HG03108 (cell line): ENCODE measurements around the gene LPAR1.

Experiments used
- ATAC-seq: cut with Tn5 transposase; IDR thresholded peaks from one replicate; pipeline ENCODE4 v1.9.1; 2021; ENCODE audit warnings: moderate library complexity; ENCODE audit not compliant: unreplicated experiment

Gene LPAR1

DNA sequence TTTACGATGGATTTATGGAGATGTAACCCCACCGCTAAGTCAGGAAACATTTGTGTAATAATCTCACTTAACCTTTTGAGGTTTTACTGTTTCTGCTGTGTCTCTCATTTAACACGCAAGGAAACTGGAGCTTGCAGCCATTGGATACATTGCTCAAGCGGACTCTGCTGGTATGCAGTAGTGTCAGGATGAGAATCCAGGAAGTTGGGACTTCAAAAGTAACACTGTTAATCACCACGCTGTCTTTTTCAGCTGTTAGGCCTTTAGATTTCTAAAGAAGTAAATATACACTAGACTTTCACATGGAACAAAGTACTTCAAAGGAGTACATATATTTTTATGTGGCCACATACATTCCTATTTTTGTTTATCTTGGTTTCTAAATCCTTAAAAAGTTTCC, 114.7 kb downstream of the LPAR1 start:
- ATAC-seq = no peak

DNA sequence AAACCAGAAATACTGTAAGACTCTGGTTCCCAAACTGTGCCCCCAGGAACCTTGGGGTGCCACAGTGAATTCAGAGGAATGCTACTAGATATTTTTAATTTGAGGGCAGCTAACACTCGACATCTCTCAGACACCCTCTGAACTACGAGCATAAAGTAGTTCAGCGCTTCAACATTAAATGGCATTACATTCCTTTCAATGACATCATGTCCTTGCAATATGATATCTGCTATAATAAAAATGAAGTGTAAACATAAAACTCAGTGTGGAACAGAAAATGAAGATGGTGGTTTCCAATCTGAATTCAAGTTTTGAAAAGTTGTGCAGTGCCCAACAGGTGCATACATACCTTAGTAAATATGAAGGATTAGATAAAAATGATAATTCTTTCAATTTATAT, 116.1 kb downstream of the LPAR1 start:
- no peak for ATAC-seq

DNA sequence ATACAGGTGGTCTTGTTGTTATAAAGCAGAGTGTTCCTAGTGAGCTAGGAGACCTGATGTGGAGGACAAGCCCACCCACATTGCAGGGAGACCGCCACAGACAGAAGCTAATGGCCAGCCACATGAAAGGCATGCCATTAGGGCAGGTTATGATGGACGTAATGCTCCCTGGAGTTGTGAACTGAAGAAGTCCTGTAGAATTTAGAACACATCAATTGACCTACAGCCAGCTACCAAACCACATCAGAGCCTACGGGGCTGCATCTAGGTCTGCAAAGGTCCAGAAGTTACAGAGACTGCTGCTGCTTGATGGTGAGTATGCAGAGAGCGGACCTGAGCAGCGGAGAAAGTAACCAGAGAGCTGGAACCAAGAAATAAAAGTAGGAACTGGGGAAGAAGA, 116.6 kb downstream of the LPAR1 start:
- no peak for ATAC-seq

DNA sequence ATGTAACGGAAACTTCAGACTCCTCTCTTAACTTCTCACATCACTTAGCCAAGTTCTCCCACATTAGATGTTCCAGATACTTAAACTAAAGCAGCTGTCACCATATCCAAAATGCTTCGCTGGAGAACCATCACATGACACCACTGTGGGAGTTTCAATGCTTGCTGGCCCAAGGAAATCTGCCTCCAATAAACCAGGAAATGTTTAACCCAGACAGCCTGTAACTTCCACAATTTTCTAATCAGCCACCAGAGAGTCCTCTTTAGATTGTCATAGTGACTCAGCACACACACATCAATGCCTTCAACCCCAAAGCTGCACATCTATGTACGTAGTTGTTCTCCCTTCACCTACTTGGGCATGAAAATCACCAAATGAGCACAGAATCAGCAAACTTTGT, 118.7 kb downstream of the LPAR1 start:
- no peak for ATAC-seq

DNA sequence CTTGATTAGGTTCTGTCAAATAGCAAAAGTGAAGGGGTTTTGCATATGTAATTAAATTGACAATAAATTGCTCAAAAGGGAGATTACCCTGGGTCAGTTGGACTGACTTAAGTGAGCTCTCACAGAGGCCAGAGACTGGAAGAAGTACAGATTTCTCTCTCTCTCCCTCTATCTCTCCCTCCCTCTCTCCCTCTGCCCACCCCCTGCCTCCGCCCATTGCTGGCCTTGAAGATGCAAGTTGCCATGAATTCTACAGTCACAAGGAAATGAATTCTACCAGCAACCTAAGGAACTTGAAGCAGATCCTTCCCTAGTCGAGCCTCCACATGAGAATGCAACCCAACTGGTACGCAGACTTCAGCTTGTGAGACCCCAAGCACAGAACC, 119.2 kb downstream of the LPAR1 start:
- ATAC-seq = no peak

DNA sequence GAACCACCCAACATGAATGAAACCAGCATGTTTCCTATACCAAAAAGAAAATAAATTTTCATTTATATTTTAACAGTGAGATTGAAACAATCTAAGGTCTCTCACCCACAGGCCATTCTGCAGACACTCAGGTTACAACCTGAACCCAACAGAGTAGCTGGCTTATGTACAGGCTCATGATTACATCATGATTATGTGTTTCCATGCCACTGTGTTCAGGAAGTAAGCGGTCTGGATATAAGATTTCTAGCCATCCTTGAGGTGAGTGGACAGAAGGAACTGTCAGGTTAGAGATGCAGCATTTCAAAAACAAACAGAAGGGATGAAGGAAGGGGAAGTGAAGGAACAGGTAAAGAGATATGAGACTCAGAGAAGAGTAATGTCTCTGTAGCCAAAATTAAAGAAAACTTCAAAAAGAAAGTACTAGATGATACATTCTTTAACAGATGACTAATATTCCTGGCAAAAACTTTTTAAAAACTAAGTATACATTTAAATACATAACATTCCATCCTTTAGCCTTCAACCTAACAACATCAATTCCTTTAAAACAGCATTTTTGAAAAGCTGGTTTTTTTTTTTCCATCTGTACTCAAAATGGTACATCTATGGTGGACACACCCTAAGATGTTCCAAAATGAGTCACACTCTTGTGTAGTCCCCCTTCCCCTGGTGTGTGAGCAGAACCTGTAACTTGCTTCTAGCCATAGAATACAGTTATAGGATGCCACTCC, 119.8 kb downstream of the LPAR1 start:
- no peak for ATAC-seq

DNA sequence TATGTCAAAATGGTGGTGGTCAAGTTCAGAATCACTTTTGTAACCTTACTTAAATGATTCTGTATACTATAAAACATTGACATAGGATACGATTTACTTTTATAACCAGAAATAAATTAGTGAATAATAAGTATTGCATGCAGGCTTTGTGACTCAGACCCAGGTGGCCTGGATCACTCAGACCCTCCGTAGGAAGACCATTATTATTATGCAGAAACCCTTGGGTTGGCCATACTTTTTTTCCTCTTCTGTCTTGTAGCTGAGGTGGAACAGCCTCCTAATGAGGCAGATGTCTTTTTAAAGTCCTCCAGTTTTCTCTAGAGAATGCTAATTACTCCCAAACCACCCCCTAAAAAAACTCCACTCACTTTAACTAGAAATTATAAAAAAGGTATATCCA, 121.9 kb downstream of the LPAR1 start:
- no peak for ATAC-seq

DNA sequence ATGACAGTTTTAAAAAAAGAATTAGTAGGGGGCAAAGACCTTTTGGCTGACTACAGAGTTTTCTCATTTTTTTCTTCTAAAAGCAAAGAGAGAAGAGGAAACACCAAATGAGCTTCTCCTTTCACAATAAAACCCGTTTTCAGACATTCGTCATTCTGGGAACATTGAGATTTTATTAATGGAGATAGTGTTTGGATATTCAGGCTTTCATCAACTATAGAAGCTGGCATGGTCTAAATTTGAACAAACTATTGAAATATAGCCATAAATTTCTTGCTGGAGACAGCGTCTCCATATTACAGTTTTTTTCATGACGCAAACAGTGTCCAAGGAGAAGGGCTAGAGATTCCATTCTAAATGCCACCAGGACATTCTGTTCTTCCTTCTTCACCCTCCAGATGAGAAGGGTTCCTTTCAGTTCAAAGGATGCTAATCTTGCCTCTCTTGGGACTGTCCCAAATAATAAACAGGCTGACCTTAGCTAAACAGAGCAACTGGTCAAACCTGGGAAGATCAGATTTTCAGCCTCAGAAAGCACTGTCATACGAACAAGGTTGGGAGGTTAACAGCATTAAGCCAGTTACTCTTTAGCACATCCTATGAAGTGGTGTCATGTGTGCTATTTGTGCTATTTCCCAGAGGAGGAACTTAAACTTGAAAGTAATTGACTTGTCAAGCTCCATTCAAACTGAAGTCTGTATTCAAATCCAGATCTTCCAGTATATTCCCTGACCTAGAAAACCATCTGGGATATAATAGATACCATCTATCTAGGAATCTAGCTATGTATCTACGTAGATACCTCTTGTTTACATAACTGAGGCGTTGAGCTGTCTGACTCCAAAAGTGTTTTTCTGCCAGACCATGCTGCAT, 125.6 kb downstream of the LPAR1 start:
- no peak for ATAC-seq

DNA sequence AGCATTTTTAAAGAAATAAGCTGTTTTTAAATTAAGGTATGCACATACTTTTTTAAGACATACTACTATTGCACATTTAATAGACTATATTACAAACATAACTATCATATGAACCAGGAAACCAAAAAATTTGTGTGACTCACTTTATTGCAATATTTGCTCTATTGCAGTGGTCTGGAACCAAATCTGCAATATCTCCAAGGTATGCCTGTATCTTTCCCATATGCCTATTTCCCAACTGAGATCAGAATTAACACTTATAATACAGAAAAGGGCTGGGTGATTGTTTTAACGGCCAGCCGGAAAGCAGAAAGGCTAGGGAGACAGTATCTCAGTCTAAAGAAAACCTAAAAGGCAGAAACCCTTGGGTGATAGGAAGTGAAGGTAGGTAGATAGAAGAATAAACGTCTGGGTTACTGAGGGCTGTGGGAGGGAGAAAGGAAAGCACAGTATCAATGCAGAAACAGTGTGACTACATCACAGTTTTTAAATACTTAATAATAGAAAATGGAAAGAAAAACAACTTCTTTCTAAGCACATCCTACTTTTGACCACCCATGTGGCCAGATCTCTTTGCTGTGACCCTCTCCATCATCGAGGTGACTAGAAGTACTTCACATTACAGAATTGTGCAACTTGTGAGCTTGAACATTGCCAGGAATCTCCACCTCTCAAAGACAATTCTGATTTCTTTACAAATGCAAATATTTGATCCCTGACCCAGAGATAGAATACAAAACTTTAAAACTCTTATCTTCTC, 126.4 kb downstream of the LPAR1 start:
- ATAC-seq = no peak

DNA sequence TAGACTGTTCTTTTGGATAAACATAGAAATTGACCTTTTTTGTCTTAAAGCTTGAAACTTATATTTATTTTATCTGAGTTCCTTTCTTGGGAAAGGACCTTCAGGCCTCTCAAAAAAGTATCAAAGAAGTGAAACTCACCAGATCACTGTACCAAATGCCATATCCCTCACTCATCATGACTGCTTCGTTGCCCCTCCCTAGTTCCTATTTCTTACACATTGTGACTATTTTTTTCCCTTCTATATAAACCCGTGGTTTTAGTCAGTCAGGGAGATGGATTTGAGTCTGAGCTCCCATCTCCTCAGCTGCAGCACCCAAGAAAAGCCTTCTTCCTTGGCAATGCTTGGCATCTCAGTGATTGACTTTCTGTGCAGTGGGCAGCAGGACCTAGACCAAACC, 129.4 kb downstream of the LPAR1 start:
- no peak for ATAC-seq

DNA sequence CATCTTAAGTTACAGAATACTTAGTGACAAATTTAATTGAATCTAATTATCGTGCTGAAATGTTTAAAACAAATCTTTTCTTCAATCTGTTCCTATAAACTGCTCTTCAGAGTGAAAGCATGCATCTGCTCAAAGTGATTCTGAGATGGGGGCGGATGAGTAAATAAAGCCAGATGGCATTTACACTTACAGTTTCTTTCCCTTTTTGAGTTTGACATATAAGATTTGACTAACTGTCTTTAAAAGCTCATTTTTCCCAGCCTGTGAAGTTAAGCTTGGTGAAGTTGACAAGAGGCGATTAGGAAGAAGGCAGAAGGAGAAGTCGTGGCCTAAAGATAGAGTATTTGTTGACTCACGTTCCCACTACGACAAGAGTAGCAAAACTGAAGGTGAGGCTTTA, 137.4 kb downstream of the LPAR1 start:
- no peak for ATAC-seq

DNA sequence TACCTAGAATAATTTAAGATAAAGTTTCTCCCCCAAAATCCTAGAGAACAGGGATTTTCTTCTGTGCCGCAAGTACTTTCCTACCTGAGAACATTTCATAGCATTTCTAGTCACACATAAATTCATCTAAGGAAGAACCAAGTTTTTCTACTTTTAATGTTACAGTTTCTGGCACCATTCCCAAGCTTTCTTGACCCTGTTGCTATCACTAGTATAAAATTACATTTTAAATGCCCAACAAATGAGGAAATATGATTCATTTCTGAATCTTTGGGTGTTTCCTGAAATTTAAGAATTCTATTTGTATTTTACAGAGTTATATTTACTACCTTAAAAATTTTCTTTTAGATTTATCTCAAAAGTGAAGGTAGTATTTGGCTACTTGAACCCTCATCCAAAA, 137.8 kb downstream of the LPAR1 start:
- ATAC-seq = no peak

DNA sequence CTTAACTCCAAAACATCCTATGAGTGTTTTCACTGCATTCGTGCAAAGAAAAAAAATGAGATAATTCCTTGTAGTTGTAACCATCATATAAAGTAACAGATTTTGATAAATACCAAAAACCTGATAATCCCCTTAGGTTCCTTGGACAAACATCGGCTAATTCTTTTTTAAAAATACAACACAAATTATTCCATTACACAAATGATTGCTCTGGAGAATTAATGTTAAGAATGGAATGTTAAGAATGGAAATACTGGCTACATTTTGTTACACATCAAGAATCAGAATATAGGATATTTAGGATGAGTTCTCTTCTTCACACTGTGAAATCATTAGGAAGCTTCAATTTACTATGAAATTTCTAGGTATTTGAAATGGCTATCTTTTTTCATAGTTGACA, 139.4 kb downstream of the LPAR1 start:
- ATAC-seq = no peak

DNA sequence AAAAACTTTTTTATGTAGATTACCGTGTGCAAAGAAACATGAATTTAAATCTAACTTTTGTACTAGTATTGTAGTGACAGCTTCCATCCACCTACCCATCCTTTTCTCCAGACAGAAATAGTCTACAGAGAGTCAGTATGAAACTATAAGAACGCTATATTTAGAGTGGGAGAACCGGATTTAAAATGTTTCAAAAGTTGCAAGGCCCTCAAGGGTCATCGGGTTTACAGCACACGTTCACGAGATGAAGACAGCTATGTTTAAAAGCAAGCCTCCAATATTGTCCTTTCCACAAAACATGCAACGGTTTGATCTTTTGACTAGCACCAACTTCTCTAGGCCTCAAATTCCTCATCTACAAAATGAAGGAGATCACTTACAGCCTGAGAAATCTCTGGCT, 139.9 kb downstream of the LPAR1 start:
- no peak for ATAC-seq

DNA sequence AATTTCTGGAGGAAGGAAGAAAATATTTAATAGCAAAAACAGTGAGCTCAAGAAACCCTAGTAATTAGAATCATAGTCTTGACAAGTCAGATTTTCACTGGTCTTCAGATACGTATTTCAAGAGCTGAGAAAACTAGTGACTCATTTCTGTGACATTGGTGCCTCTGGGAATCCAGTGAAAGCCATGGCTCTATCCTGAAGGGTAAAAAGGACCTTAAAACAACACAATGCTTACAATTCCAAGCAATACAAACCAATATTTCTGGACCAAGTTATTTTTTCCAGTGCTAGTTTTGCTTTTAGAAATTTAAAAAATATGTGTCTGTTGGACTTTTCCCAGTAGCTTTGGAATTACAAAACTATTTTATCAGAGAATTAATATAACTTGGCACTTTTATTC, 140.3 kb downstream of the LPAR1 start:
- no peak for ATAC-seq

DNA sequence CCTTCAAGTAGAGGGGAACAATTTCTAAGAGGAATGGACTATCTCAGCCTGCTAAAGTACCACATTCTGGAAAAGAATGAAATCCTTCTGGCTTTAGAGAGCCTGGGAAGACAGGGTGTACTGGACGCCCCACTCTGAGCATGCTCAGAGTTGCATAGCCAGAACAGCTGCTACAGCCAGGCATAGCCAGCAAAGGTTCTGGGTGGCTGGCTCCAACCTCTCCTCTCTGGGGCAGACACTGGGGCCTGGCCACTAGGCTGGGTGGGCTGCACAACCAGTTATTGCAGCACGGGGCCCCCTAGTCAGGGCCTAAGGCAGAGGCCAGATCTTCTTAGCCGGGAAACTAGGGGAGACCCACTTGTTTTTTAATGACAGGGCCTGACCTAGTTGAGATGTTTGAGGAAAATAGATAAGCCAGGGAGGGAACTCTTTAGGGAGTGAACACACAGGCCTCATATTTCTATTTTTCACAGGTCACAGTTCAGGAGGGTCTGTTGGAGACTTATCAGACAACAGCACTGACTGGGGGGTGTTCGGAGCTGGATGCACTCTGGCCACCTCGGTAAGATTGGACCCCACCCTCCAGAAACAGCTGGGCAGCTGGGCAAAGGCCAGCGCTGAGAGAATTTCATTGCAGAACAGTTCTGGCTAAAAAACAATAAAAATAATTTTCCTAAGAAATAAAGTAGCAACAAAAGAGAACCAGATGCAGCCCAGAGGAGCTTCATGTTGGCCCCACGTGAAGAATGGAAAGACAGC, 142.9 kb downstream of the LPAR1 start:
- ATAC-seq = no peak

DNA sequence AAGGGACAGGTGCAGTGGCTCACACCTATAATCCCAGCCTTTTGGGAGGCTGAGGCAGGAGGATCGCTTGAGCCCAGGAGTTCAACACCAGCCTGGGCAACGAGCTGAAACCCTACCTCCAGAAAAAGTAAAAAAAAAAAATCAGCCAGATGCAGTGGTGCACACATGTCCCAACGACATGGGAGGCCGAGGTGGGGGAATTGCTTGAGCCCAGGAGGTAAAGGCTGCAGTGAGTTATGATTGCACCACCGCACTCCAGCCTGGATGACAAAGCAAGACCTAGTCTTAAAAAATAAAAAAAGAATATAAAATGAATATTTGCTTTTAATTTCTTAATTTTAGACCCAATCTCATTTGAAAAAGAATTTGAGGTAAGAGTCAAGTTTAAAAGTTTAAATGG, 143.5 kb downstream of the LPAR1 start:
- ATAC-seq = no peak

DNA sequence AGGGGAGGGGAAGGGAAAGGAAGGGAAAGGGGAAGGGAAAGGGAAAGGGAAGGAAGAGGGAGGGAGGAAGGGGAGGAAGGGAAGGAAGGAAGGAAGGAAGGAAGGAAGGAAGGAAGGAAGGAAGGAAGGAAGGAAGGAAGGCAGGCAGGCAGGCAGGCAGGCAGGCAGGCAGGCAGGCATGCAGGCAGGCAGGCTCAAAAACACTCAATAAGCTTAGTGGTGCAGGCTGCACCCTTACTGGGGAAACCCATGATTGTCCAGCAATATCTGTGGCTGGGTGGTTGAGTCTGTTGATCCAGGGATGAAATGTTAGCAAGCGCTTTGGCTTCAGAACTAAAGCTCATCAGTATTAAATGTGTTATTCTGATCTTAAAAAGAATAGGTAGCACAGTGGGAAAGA, 145.6 kb downstream of the LPAR1 start:
- no peak for ATAC-seq

DNA sequence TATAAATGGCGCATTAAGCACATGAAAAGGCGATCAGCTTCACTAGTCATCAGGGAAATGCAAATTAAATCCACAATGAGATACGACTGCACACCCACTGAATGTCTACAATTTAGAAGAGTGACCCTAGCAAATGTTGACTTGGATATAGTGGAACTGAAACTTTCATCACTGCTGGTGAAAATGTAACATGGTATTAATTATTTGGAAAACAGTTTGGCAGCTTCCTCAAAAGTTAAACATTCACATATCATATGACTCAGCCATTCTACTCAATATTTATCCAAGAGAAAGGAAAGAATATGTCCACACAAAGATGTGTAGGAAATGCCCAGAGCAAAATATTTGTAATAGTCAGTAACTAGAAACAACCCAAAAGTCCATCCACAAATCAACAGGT, 146.5 kb downstream of the LPAR1 start:
- ATAC-seq = no peak

DNA sequence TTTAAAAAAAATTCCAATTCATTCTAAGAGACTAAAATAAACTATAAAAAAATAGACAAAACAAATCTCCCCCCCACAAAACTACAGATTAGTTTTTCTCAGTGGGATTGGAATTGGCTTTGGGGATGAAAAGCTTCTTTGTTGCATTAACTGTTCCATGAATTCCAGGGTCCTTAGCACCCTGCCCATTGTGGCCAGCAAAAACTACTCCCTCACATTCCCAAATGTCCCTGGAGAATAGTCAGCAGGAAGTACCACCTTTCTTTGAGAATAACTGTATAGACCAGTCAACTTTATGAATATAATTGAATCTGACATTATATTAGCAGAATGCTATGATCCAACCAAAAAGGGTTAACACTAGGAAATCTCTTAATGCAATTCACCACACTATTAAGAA, 147.9 kb downstream of the LPAR1 start:
- no peak for ATAC-seq

DNA sequence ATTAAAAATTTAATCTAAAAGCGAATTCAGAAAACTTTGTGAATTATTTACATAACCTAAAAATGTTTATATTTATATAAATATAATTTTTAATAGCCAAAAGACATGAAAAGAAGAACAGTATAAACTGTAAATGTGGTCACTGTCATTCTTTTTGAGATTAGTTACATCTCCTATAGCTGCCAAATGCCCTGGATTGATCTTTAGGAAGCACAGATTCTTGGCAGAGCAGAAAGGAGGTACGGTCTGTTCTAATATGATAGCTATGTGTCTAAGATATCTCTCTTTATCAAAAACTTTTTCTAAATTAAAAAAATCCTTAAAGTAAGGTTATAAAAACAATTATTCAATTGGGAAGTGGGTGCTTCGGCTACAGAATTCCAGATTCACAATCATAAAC, 151.0 kb downstream of the LPAR1 start:
- ATAC-seq = no peak
